HG03354 (cell line): Measurements from ENCODE around the gene HDAC4.

ENCODE experiments used
- ATAC-seq: cut with Tn5 transposase; IDR thresholded peaks from one replicate; pipeline ENCODE4 v1.9.1; 2021; ENCODE audit warnings: mild to moderate bottlenecking; ENCODE audit not compliant: unreplicated experiment, poor library complexity, severe bottlenecking

Gene HDAC4

GRCh38 chr2:239313776-239314175 lies 87.0 kb downstream of the HDAC4 start:
- ATAC-seq: no peak

GRCh38 chr2:239312741-239313667 lies 87.8 kb downstream of the HDAC4 start:
- ATAC-seq: no peak

GRCh38 chr2:239312081-239312511 lies 88.7 kb downstream of the HDAC4 start:
- no peak for ATAC-seq

GRCh38 chr2:239311132-239312040 lies 89.4 kb downstream of the HDAC4 start:
- no peak for ATAC-seq

GRCh38 chr2:239310401-239311061 lies 90.3 kb downstream of the HDAC4 start:
- no peak for ATAC-seq

GRCh38 chr2:239309398-239310245 lies 91.2 kb downstream of the HDAC4 start:
- no peak for ATAC-seq

- no peak for ATAC-seq
Observed at GRCh38 chr2:239308661-239309397, 92.0 kb downstream of the HDAC4 start.

- no peak for ATAC-seq
Observed at GRCh38 chr2:239307921-239308613, 92.8 kb downstream of the HDAC4 start.

GRCh38 chr2:239307221-239307569 lies 93.6 kb downstream of the HDAC4 start:
- no peak for ATAC-seq

- no peak for ATAC-seq
Observed at GRCh38 chr2:239306274-239307220, 94.3 kb downstream of the HDAC4 start.

- no peak for ATAC-seq
Observed at GRCh38 chr2:239305771-239306170, 95.0 kb downstream of the HDAC4 start.

- no peak for ATAC-seq
Observed at GRCh38 chr2:239305222-239305575, 95.6 kb downstream of the HDAC4 start.

GRCh38 chr2:239304533-239305221 lies 96.1 kb downstream of the HDAC4 start:
- no peak for ATAC-seq

GRCh38 chr2:239303711-239304532 lies 96.9 kb downstream of the HDAC4 start:
- ATAC-seq: peak; percentile 63

- ATAC-seq: no peak
Observed at GRCh38 chr2:239302808-239303557, 97.8 kb downstream of the HDAC4 start.
